Natural killer cell (primary cell): ENCODE measurements around the gene FUOM. TPM values are rescaled to one million over a fixed set of nuclear protein-coding genes. Genes with fewer than 3 reads are reported as not detected.

Source experiments
- ATAC-seq, 3 donors: fragments of 150-1000 bp in 2 of 3; fragments of 200-7000 bp in 1 of 3; cut with Tn5 transposase; 1 replicate in 1 of 3; 2 replicates in 2 of 3; pipeline ENCODE4 v1.10.0; 2021; ENCODE audit warnings: mild to moderate bottlenecking in 2 of 3, moderate library complexity in 2 of 3
- DNase-seq, 2 donors: peaks; one replicate each; pipeline versions ENCODE4 v3.0.0 to v3.0.0-alpha.2; 2013 to 2021; ENCODE audit warnings: mixed read lengths in 1 of 2
- H3K27ac ChIP-seq: one replicate; pipeline ENCODE4 v1.5.1; 2013; ENCODE audit warnings: mild to moderate bottlenecking, low read length
- H3K27me3 ChIP-seq: one replicate; pipeline ENCODE4 v1.6.1; 2013; ENCODE audit warnings: low read length; ENCODE audit not compliant: control insufficient read depth, insufficient read depth
- H3K36me3 ChIP-seq: one replicate; pipeline ENCODE4 v1.6.1; 2013; ENCODE audit warnings: low read length; ENCODE audit not compliant: control insufficient read depth, insufficient read depth
- H3K4me1 ChIP-seq: one replicate; pipeline ENCODE4 v1.6.1; 2013; ENCODE audit warnings: low read length; ENCODE audit not compliant: control insufficient read depth, insufficient read depth
- H3K4me3 ChIP-seq: one replicate; pipeline ENCODE4 v1.5.1; 2013; ENCODE audit warnings: low read length
- H3K9me3 ChIP-seq: one replicate; pipeline ENCODE4 v1.6.1; 2013; ENCODE audit warnings: low read length; ENCODE audit not compliant: control insufficient read depth, insufficient read depth
- H3K27ac Mint-ChIP-seq, 2 donors: one replicate each; pipeline ENCODE4 v1.8.0; 2022; ENCODE audit warnings: mild to moderate bottlenecking in 2 of 2, mixed read lengths in 2 of 2, moderate library complexity in 1 of 2
- H3K27me3 Mint-ChIP-seq, 2 donors: one replicate each; pipeline ENCODE4 v1.8.0; 2022; ENCODE audit warnings: low read depth in 2 of 2, mixed read lengths in 2 of 2
- H3K36me3 Mint-ChIP-seq: one replicate; pipeline ENCODE4 v1.8.0; 2022; ENCODE audit warnings: mixed read lengths
- H3K4me1 Mint-ChIP-seq, 2 donors: one replicate each; pipeline ENCODE4 v1.8.0; 2022; ENCODE audit warnings: mixed read lengths in 2 of 2
- H3K4me3 Mint-ChIP-seq: one replicate; pipeline ENCODE4 v1.8.0; 2022; ENCODE audit warnings: mild to moderate bottlenecking, moderate library complexity, mixed read lengths
- H3K9me3 Mint-ChIP-seq, 2 donors: one replicate each; pipeline ENCODE4 v1.8.0; 2022; ENCODE audit warnings: mixed read lengths in 2 of 2
- CTCF ChIP-seq: fragments of 200-600 bp; IDR thresholded peaks from one replicate; pipeline ENCODE4 v1.8.0; 2022; ENCODE audit warnings: antibody characterized with exemption
- WGBS: methylation state at CpG from one replicate; pipeline ENCODE4 v1.1.7; 2013; ENCODE audit warnings: missing lambda C conversion rate; ENCODE audit not compliant: insufficient coverage; 5-methylcytosine and 5-hydroxymethylcytosine counted together
- intact Hi-C: fragments of 100-400 bp; cut with micrococcal nuclease; formaldehyde crosslinking; loops from one replicate; pipeline ENCODE4 v1.14.2; 2022
- total RNA-seq, 4 donors: library from RNA; stranded (reverse); fragments of 120-200 nt in 1 of 4; gene quantifications; one replicate each; pipeline versions ENCODE4 v1.2.3 to v1.2.4, GENCODE V29; 2013 to 2022

The FUOM gene
- total RNA-seq, 3 donors from 2014 or later (not counting 1 experiment from before 2014, with no cell fraction given): 7.6 to 9.5 (median 7.9) TPM

GRCh38 chr10:133329491-133330202 lies 28.2 kb downstream of the FUOM start:
- Histone ChIP-seq H3K36me3 (no peaks in the 10 kb centered on the region), H3K4me3 (no peak overlapping the region), H3K27me3 (peaks cover 41% of the 10 kb centered on the region), H3K9me3 (no peaks in the 10 kb centered on the region), H3K4me1 (peaks cover 19% of the 10 kb centered on the region), H3K27ac (no peak overlapping the region)
- no peaks in the 10 kb centered on the region for H3K9me3 Mint-ChIP-seq
- peak; percentile 96 for TF ChIP-seq CTCF
- intact Hi-C loops: loop anchor here (1.0 to 2.0 kb wide), 2 partner anchors 167 to 191 kb away; no protein-coding TSS in a partner anchor
- peak overlapping the region in 1 of 2 donors; percentile 80 for H3K27ac Mint-ChIP-seq
- WGBS: 11% methylated on average over 37 of the region's 37 CpGs
- peaks cover 41 to 57% of the 10 kb centered on the region in 2 donors for H3K27me3 Mint-ChIP-seq
- H3K4me3 Mint-ChIP-seq: peak overlapping the region; percentile 65
- DNase-seq (peak; percentile 82 to 94), ATAC-seq (peak; percentile 88 to 92 (median 90))
- peaks cover 9 to 22% of the 10 kb centered on the region in 2 donors for H3K4me1 Mint-ChIP-seq
- H3K36me3 Mint-ChIP-seq: no peaks in the 10 kb centered on the region

DNA sequence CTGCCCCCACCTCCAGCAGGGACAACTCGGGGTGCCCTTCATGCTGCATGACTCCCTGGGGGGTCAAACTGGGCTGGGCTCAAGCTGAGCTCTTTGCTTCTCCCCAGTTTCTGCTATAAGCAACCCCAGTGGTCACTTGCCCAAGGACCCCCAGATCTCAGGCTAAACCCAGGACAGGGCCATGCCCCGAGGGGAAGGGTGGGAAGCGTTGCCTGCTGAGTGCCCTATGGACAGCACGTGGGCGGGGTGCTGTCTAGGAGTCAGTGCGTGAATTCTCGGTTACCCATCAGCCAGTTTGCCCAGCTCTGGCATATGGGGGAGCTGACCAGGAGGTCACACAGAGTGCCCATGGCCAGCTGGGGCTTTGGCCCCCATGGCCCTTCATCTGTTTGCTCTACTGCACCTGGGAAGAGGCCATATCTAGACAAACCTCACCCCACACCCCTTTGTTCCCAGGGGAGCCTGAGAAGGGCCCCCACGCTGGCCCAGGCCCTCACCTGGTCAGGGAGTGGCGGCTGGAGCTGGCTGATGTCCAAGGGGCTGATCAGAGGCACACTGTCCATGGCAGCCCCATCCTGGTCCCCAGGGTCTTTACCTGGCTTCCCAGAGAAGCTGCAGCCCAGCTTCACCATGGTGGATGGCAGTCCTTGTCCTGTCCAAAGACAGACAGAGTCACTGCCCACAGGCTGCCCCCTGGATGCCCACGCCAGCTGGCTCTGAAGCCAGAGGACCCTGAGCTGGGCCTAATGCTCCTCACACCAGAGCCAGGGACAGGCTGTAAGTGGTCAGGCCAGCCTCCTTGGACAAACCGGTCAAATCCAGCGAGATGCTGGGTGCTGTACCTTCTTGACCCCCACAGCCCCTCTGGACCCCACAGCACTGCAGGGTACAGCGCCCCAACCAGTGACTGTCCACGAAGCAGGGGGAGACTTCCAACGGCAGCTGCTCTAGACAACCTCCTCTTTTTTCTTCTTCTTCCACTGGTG lies 29.2 kb downstream of the FUOM start:
- ATAC-seq (no peak), DNase-seq (no peak)
- no peaks in the 10 kb centered on the region for H3K9me3 Mint-ChIP-seq
- no peak for TF ChIP-seq CTCF
- no peak overlapping the region for H3K4me3 ChIP-seq
- WGBS: 82% methylated on average over 15 of the region's 15 CpGs
- H3K4me1 ChIP-seq: peaks cover 22% of the 10 kb centered on the region
- no peak overlapping the region for H3K27ac ChIP-seq
- no peak overlapping the region for H3K4me3 Mint-ChIP-seq
- intact Hi-C loops: loop anchor here (1.0 to 2.0 kb wide), 2 partner anchors 168 to 192 kb away; no protein-coding TSS in a partner anchor
- H3K36me3 ChIP-seq: no peaks in the 10 kb centered on the region
- peaks cover 9 to 20% of the 10 kb centered on the region in 2 donors for H3K4me1 Mint-ChIP-seq
- no peak overlapping the region for H3K27ac Mint-ChIP-seq
- peaks cover 39 to 57% of the 10 kb centered on the region in 2 donors for H3K27me3 Mint-ChIP-seq
- H3K36me3 Mint-ChIP-seq: no peaks in the 10 kb centered on the region
- peaks cover 41% of the 10 kb centered on the region for H3K27me3 ChIP-seq
- H3K9me3 ChIP-seq: no peaks in the 10 kb centered on the region

GRCh38 chr10:133327651-133328357 lies 30.0 kb downstream of the FUOM start:
- intact Hi-C loops: loop anchor here (2.0 kb wide), 1 partner anchor 169 kb away; no protein-coding TSS in a partner anchor
- Histone ChIP-seq H3K27ac (no peak overlapping the region), H3K27me3 (peaks cover 41% of the 10 kb centered on the region), H3K9me3 (no peaks in the 10 kb centered on the region), H3K4me3 (no peak overlapping the region), H3K36me3 (no peaks in the 10 kb centered on the region), H3K4me1 (peaks cover 22% of the 10 kb centered on the region)
- Mint-ChIP-seq H3K27ac (no peak overlapping the region), H3K27me3 (peaks cover 42 to 56% of the 10 kb centered on the region in 2 donors), H3K36me3 (no peaks in the 10 kb centered on the region), H3K4me3 (no peak overlapping the region), H3K4me1 (peaks cover 9 to 20% of the 10 kb centered on the region in 2 donors), H3K9me3 (no peaks in the 10 kb centered on the region)
- no peak for TF ChIP-seq CTCF
- 50% methylated on average over 12 of the region's 12 CpGs for WGBS
- DNase-seq (no peak), ATAC-seq (no peak)
